ELF-1 (cell line): Measurements from ENCODE around the gene ZNF507.
"Not testable (repeated sequence)": the region's sequence is repeated elsewhere in the genome, so short reads cannot be mapped to it uniquely, and the experiment has no call there.

ENCODE experiments used
- DNase-seq: peaks from one replicate; pipeline ENCODE4 v3.0.0-alpha.2; 2016; ENCODE audit warnings: low read depth, low spot score

ZNF507 gene

GRCh38 chr19:32407004-32407992, 61.9 kb downstream of the ZNF507 start:
- no peak for DNase-seq

GRCh38 chr19:32415246-32415645, 69.8 kb downstream of the ZNF507 start:
- DNase-seq: no peak

GRCh38 chr19:32415669-32416068, 70.3 kb downstream of the ZNF507 start:
- no peak for DNase-seq

- no peak for DNase-seq
These were observed 71.5 kb downstream of the ZNF507 start for GRCh38 chr19:32416749-32417456.

- no peak for DNase-seq
These were observed 72.7 kb downstream of the ZNF507 start for GRCh38 chr19:32418155-32418554.

GRCh38 chr19:32421589-32422361, 76.4 kb downstream of the ZNF507 start:
- no peak for DNase-seq

- DNase-seq: no peak
These were observed 77.0 kb downstream of the ZNF507 start for GRCh38 chr19:32422435-32422834.

- not testable (repeated sequence) for DNase-seq
These were observed 78.5 kb downstream of the ZNF507 start for GRCh38 chr19:32423944-32424343.

- DNase-seq: no peak
These were observed 82.1 kb downstream of the ZNF507 start for GRCh38 chr19:32427536-32427935.

- no peak for DNase-seq
These were observed 91.3 kb downstream of the ZNF507 start for GRCh38 chr19:32436692-32437091.

GRCh38 chr19:32437096-32437495, 91.7 kb downstream of the ZNF507 start:
- no peak for DNase-seq
